GM06990 (cell line): ENCODE measurements around the gene LMF2.

Experiments
- DNase-seq: peaks from one replicate; pipeline ENCODE4 v3.0.0-alpha.2; 2011; ENCODE audit not compliant: insufficient read length; ENCODE audit errors: extremely low read depth
- H3K27me3 ChIP-seq: replicated peaks from 2 replicates; pipeline ENCODE4 v1.6.0; 2011; ENCODE audit warnings: low read length; ENCODE audit not compliant: control insufficient read depth, insufficient read depth
- H3K36me3 ChIP-seq: 2 replicates; pipeline ENCODE4 v1.5.1; 2011; ENCODE audit warnings: low read length; ENCODE audit not compliant: control insufficient read depth, insufficient read depth
- H3K4me3 ChIP-seq: replicated peaks from 2 replicates; pipeline ENCODE4 v1.5.1; 2011; ENCODE audit warnings: low read depth, mild to moderate bottlenecking, control low read depth, low read length
- TF ChIP-seq, protein P1 (sequence below): IDR thresholded peaks from 2 replicates; pipeline ENCODE4 v1.5.1; 2011; ENCODE audit warnings: low read length, control low read depth, mild to moderate bottlenecking, inconsistent platforms; ENCODE audit not compliant: insufficient read depth, poor library complexity, severe bottlenecking

Gene LMF2

GRCh38 chr22:50470491-50470890, 37.0 kb downstream of the LMF2 start:
- DNase-seq = peak; percentile 68
- Histone ChIP-seq H3K4me3 (peak overlapping the region; percentile 42), H3K27me3 (no peaks in the 10 kb centered on the region), H3K36me3 (peaks cover 23% of the 10 kb centered on the region)
- TF ChIP-seq, protein P1, sequence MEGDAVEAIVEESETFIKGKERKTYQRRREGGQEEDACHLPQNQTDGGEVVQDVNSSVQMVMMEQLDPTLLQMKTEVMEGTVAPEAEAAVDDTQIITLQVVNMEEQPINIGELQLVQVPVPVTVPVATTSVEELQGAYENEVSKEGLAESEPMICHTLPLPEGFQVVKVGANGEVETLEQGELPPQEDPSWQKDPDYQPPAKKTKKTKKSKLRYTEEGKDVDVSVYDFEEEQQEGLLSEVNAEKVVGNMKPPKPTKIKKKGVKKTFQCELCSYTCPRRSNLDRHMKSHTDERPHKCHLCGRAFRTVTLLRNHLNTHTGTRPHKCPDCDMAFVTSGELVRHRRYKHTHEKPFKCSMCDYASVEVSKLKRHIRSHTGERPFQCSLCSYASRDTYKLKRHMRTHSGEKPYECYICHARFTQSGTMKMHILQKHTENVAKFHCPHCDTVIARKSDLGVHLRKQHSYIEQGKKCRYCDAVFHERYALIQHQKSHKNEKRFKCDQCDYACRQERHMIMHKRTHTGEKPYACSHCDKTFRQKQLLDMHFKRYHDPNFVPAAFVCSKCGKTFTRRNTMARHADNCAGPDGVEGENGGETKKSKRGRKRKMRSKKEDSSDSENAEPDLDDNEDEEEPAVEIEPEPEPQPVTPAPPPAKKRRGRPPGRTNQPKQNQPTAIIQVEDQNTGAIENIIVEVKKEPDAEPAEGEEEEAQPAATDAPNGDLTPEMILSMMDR = no peak

DNA sequence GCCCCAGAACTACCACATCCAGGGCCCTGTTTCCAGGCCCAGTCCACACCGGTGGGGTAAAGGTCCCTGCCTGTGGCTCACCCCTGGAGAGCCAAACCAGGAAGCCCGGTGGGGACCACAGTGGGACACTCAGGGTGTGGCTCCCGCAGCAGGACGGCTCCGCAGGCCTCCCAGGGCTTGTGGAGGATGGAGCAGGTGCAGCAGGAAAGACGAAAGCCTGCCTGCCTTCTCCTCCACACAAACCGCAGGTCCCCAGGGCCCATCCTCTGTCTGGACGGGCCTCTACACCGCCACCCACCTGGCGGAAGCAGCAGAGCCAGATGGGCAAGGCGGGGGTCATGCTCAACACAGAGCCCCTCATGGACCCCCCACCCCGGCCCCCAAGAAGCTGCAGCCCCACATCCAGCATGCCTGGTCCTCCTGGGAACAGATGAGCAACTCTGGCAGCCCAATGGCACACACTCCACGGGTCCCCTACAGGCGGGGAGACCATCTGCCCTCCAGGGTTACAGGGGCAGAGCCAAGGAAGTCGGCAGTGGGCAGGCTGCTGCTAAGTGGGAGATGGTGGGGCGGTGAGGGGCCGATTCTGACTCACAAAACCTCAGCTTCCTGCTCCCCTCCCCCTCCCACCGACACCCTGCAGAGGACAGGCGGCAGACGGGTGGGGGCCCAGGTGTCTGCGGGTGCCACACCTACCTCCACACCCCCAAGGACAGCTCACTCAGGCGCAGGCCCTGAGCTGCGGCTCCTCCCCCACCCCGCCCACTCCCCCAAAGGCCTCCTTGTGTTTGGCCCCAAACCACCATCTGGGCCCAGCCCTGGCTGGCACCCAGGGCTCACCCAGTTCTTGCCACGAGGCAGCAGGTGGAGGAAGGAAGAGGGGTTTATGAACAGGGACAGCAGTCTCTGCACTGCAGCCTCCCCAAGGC, 37.9 kb downstream of the LMF2 start:
- peak; percentile 94 for DNase-seq
- H3K4me3 ChIP-seq = peak overlapping the region; percentile 50
- peaks cover 31% of the 10 kb centered on the region for H3K36me3 ChIP-seq
- no peaks in the 10 kb centered on the region for H3K27me3 ChIP-seq
- TF ChIP-seq, protein P1 = peak; percentile 18

- no peak for DNase-seq
- TF ChIP-seq, protein P1 = no peak
- no peaks in the 10 kb centered on the region for H3K27me3 ChIP-seq
- H3K36me3 ChIP-seq = peaks cover 39% of the 10 kb centered on the region
- peak overlapping the region; percentile 50; the same call in 1 of the 2 replicates for H3K4me3 ChIP-seq
These were observed 38.9 kb downstream of the LMF2 start for GRCh38 chr22:50468626-50469025.

DNA sequence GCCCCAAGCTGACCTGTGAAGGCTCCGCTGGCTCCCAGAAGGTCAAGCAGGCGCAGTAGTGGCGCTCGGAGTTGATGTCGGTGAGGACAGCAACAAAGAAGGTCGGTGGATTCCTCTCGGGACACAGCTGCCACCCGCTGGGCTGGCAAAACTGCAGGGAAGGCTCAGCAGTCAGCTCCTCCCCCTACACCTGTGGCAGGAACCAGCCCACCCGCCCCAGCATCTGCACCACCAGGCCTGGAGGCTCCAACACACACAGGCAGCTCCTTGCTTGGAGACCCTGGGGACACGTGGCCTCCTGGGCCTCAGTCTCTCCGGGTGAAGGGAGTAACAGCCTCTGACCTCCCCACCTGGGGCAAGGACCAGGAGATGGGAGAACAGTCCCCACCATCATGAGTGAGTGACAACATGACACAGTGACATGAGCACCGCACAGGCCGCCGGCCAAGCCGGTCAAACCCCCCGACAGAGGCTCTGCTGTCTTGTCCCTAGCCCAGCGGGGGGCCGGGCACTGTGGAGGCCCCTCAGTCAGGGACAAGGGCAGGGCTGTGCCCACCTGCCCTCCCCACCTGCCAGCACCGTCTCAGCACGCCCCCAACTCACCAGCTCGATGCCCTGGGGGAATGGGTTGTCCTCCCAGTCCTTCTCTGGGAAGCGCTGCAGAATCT, 39.6 kb downstream of the LMF2 start:
- no peak for DNase-seq
- Histone ChIP-seq H3K27me3 (no peaks in the 10 kb centered on the region), H3K36me3 (peaks cover 42% of the 10 kb centered on the region), H3K4me3 (no peak overlapping the region)
- TF ChIP-seq, protein P1 = no peak

DNA sequence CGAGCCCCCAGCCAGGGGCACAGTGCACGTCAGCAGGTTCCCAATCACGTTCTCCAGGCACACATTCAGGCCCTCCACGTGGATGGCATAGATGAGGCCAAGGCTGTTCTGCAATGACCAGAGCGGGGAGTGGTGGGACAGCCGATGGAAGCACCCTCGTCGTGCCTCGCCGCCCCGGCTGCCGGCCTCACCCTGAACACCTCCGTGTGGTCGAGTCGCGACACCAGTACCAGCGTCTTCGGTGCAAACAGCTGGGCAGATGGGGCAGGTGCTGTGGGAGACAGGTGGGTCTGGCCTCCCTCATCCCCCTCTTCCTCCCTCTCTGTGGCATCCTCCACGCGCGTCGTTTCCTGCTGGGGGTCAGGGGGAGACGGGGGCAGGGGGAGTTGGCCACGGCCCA, 40.2 kb downstream of the LMF2 start:
- TF ChIP-seq, protein P1 = no peak
- H3K4me3 ChIP-seq = no peak overlapping the region
- DNase-seq = no peak

More for the DNA sequence above, 40.2 kb downstream of the LMF2 start:
- Histone ChIP-seq H3K36me3 (peaks cover 44% of the 10 kb centered on the region), H3K27me3 (no peaks in the 10 kb centered on the region)
